OCI-LY7 (cell line): ENCODE data around the gene GET4.

ENCODE experiments used
- EZH2phosphoT487 ChIP-seq: fragments of 200-600 bp; sonication (generic); IDR thresholded peaks from 2 replicates; pipeline ENCODE4 v1.6.1; 2018; ENCODE audit warnings: low read depth, borderline replicate concordance, mild to moderate bottlenecking, mixed run types, antibody characterized with exemption, low read length, moderate library complexity, mixed read lengths
- TF ChIP-seq, protein P1 (sequence below): fragments of 200-600 bp; sonication (generic); conservative IDR thresholded peaks from 2 replicates; pipeline ENCODE4 v1.5.1; 2014; ENCODE audit warnings: mild to moderate bottlenecking, antibody characterized with exemption, low read length, moderate library complexity, mixed read lengths

DNA sequence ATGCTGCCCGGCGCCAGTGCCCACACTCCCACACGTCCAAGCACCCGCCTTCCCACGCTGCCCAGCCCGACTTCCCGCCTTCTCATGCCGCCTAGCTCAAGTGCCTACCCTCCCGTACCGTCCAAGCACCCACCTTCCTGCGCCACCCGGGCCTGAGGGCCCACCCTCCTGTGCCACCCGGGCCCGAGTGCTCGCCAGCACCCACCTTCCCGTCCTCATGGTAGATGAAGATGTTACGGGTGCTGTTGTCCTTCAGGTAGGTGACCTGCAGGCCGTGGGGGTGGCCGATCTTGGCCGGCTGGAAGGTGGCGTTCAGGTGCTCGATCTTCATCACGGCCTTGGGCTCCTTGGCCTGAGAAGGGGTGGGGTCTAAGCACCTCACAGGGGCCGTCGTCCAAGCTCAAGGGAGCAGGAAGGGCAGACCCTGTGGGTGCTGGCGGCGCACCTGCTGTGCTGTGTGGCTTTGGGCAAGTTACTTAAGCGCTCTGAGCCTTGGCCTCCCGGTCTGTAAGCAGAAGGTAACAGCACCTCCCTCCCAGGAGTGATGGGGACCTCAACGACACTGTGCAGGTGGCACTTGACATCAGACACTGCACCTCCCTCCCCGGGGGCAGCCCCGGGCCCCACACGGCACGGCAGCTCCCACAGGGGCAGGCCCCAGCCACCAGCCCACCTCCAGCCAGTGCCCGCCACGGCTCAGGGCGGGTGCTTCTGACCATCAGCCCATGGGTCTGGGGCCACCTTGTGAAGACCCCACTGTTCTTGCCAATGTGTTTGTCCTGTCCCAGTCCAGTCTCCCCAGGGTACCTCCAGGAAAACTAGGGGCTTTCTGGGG lies 27.8 kb downstream of the GET4 start:
- TF ChIP-seq, protein P1, sequence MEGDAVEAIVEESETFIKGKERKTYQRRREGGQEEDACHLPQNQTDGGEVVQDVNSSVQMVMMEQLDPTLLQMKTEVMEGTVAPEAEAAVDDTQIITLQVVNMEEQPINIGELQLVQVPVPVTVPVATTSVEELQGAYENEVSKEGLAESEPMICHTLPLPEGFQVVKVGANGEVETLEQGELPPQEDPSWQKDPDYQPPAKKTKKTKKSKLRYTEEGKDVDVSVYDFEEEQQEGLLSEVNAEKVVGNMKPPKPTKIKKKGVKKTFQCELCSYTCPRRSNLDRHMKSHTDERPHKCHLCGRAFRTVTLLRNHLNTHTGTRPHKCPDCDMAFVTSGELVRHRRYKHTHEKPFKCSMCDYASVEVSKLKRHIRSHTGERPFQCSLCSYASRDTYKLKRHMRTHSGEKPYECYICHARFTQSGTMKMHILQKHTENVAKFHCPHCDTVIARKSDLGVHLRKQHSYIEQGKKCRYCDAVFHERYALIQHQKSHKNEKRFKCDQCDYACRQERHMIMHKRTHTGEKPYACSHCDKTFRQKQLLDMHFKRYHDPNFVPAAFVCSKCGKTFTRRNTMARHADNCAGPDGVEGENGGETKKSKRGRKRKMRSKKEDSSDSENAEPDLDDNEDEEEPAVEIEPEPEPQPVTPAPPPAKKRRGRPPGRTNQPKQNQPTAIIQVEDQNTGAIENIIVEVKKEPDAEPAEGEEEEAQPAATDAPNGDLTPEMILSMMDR, result no peak
- no peak for TF ChIP-seq EZH2phosphoT487
